ENCODE measurements around the gene PCLAF.
A peak's percentile ranks its signal among the peaks of the same experiment; 100 is the strongest.
"Not testable (repeated sequence)": the region's sequence is repeated elsewhere in the genome, so short reads cannot be mapped to it uniquely, and the experiment has no call there.

PCLAF gene

GRCh38 chr15:64348455-64348854, 32.8 kb downstream of the PCLAF start:
- H3K4me3 ChIP-seq (ENCODE audit: severe bottlenecking) = no peak overlapping the region
- H3K27me3 ChIP-seq (ENCODE audit: insufficient read depth, poor library complexity, severe bottlenecking) = no peaks in the 10 kb centered on the region
- peaks cover 70% of the 10 kb centered on the region for H3K36me3 ChIP-seq (ENCODE audit: low read depth)
- H3K9me3 ChIP-seq (ENCODE audit: severe bottlenecking) = no peaks in the 10 kb centered on the region
- H3K4me1 ChIP-seq (ENCODE audit: insufficient read depth, poor library complexity, severe bottlenecking) = peaks cover 21% of the 10 kb centered on the region
- no peak overlapping the region for H3K27ac ChIP-seq (ENCODE audit: poor library complexity, severe bottlenecking)
- TF ChIP-seq, protein P1, sequence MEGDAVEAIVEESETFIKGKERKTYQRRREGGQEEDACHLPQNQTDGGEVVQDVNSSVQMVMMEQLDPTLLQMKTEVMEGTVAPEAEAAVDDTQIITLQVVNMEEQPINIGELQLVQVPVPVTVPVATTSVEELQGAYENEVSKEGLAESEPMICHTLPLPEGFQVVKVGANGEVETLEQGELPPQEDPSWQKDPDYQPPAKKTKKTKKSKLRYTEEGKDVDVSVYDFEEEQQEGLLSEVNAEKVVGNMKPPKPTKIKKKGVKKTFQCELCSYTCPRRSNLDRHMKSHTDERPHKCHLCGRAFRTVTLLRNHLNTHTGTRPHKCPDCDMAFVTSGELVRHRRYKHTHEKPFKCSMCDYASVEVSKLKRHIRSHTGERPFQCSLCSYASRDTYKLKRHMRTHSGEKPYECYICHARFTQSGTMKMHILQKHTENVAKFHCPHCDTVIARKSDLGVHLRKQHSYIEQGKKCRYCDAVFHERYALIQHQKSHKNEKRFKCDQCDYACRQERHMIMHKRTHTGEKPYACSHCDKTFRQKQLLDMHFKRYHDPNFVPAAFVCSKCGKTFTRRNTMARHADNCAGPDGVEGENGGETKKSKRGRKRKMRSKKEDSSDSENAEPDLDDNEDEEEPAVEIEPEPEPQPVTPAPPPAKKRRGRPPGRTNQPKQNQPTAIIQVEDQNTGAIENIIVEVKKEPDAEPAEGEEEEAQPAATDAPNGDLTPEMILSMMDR (IDR thresholded peaks at IDR 0.05; ENCODE audit: poor library complexity, severe bottlenecking) = no peak
- ATAC-seq (ENCODE audit: low read depth) = no peak
- DNase-seq (ENCODE audit: low spot score) = no peak

DNA sequence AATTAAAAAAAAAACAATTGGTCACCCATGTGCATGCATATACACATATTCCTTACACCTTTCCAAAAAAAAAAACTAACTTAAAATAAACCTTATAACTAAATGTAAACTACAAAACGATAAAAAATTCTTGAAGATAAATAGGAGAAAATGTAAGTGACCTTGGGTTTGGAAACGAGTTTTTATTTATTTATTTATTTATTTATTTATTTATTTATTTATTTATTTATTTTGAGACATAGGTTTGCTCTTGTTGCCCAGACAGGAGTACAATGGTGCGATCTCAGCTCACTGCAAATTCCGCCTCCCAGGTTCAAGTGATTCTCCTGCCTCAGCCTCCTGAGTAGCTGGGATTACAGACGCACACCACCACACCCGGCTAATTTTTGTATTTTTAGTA, 35.0 kb downstream of the PCLAF start:
- DNase-seq (ENCODE audit: low spot score); H3K4me3 ChIP-seq (ENCODE audit: severe bottlenecking); H3K9me3 ChIP-seq (ENCODE audit: severe bottlenecking); ATAC-seq (ENCODE audit: low read depth); H3K27me3 ChIP-seq (ENCODE audit: insufficient read depth, poor library complexity, severe bottlenecking); H3K27ac ChIP-seq (ENCODE audit: poor library complexity, severe bottlenecking): not testable (repeated sequence)
- peaks cover 23% of the 10 kb centered on the region for H3K4me1 ChIP-seq (ENCODE audit: insufficient read depth, poor library complexity, severe bottlenecking)
- H3K36me3 ChIP-seq (ENCODE audit: low read depth) = peaks cover 73% of the 10 kb centered on the region

- Histone ChIP-seq H3K4me1 (ENCODE audit: insufficient read depth, poor library complexity, severe bottlenecking) (peaks cover 23% of the 10 kb centered on the region), H3K9me3 (ENCODE audit: severe bottlenecking) (no peaks in the 10 kb centered on the region), H3K4me3 (ENCODE audit: severe bottlenecking) (no peak overlapping the region), H3K36me3 (ENCODE audit: low read depth) (peaks cover 68% of the 10 kb centered on the region), H3K27me3 (ENCODE audit: insufficient read depth, poor library complexity, severe bottlenecking) (no peaks in the 10 kb centered on the region), H3K27ac (ENCODE audit: poor library complexity, severe bottlenecking) (peak overlapping the region; percentile 24)
- peak; percentile 79 for ATAC-seq (ENCODE audit: low read depth)
- TF ChIP-seq, protein P1 (IDR thresholded peaks at IDR 0.05; ENCODE audit: poor library complexity, severe bottlenecking) = no peak
- no peak for DNase-seq (ENCODE audit: low spot score)
Observed at GRCh38 chr15:64344651-64345294, 36.5 kb downstream of the PCLAF start.

DNA sequence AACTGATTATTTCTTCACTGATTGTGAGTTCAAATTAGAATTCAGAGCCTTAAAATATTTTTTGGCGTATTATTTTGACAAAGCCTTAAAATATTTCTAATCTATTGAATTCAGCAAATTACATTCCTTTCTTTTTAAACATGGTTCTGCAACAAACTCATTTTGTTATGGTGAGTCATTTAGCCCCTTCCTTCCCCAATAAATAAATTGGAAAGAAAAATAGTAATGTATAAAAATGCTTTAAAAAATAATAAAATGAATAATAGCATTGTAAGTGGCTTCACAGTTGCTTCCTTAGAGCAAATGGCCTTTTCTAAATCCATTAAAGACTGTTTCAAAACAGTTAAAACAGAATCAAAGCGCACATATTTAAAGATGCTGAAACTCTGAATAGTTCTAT, 37.4 kb downstream of the PCLAF start:
- H3K4me3 ChIP-seq (ENCODE audit: severe bottlenecking) = no peak overlapping the region
- no peaks in the 10 kb centered on the region for H3K27me3 ChIP-seq (ENCODE audit: insufficient read depth, poor library complexity, severe bottlenecking)
- peaks cover 65% of the 10 kb centered on the region for H3K36me3 ChIP-seq (ENCODE audit: low read depth)
- DNase-seq (ENCODE audit: low spot score) (no peak), ATAC-seq (ENCODE audit: low read depth) (peak; percentile 24; the same call in 1 of the 3 replicates)
- no peaks in the 10 kb centered on the region for H3K9me3 ChIP-seq (ENCODE audit: severe bottlenecking)
- H3K4me1 ChIP-seq (ENCODE audit: insufficient read depth, poor library complexity, severe bottlenecking) = peaks cover 23% of the 10 kb centered on the region
- TF ChIP-seq, protein P1 (IDR thresholded peaks at IDR 0.05; ENCODE audit: poor library complexity, severe bottlenecking) = no peak
- H3K27ac ChIP-seq (ENCODE audit: poor library complexity, severe bottlenecking) = peak overlapping the region; percentile 24

DNA sequence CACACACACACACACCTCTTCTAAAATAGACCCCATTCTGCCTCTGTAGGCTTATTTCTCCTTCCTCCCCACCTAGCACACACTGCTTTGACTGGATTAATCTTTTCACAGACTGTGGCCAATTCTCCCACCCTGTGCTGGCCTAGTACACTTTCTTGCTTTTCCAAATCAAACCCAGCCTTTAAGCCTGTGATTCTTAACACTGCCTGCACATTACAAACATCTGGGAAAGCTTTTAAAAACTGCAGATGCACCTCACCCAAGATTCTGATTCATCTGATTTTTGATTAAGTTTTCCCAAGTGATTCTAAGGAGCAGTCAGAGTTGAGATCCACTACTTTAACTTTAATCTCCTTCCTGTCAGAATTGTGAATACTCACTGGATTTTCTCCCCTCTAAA, 38.0 kb downstream of the PCLAF start:
- Histone ChIP-seq H3K36me3 (ENCODE audit: low read depth) (peaks cover 60% of the 10 kb centered on the region), H3K27me3 (ENCODE audit: insufficient read depth, poor library complexity, severe bottlenecking) (no peaks in the 10 kb centered on the region), H3K4me3 (ENCODE audit: severe bottlenecking) (no peak overlapping the region), H3K4me1 (ENCODE audit: insufficient read depth, poor library complexity, severe bottlenecking) (peaks cover 23% of the 10 kb centered on the region), H3K27ac (ENCODE audit: poor library complexity, severe bottlenecking) (peak overlapping the region; percentile 24), H3K9me3 (ENCODE audit: severe bottlenecking) (no peaks in the 10 kb centered on the region)
- no peak for DNase-seq (ENCODE audit: low spot score)
- no peak for ATAC-seq (ENCODE audit: low read depth)
- TF ChIP-seq, protein P1 (IDR thresholded peaks at IDR 0.05; ENCODE audit: poor library complexity, severe bottlenecking) = no peak
